Measurements from ENCODE around the gene PNRC2. TPM values are rescaled to one million over a fixed set of nuclear protein-coding genes. Genes with fewer than 3 reads are reported as not detected.
A peak's percentile ranks its signal among the peaks of the same experiment; 100 is the strongest.

The PNRC2 gene
- total and polyA plus RNA-seq, 7 donors = 104 to 223 (median 162) TPM

- Histone ChIP-seq H3K36me3 (no peaks in the 10 kb centered on the region), H3K9me3 (no peaks in the 10 kb centered on the region), H3K27ac (no peak within 1 kb of the TSS), H3K4me1 (peaks cover 0 to 6% (median 0%) of the 10 kb centered on the region in 4 donors), H3K27me3 (peaks cover 0 to 13% (median 0%) of the 10 kb centered on the region in 3 donors), H3K4me3 (no peak within 1 kb of the TSS)
- intact Hi-C loops (cut with DNase I) = no loop called here
- DNase-seq = no peak
- WGBS, 2 donors = 19 to 29% methylated on average over 7 of the region's 7 CpGs
- TF ChIP-seq POLR2A (IDR thresholded peaks at IDR 0.05) (no peak), POLR2AphosphoS5 (IDR thresholded peaks at IDR 0.05) (no peak)
Observed at GRCh38 chr1:23913212-23913880, 46.3 kb upstream of the PNRC2 start, which contains the start of gene CNR2. Gene CNR2 (minus strand): TSS chr1:23913362. CDS start chr1:23875617, 37,745 bp downstream.

DNA sequence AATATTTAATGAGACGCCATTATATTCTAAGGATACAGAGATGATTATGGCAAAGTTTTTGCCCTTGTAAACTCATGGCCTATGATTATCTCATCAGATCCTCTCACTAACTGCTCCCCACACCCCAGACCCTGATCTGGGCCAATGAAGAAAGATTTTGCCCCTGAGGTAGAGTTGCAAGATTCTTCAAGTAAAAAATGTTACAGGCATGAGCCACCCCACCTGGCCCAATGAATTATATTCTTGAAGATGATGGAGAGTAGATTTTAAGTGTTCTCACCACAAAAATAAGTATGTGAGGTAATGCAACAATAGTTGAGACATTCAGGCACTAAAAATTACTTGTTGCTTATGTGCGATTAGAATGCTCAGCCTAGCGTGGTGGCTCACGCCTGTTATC lies 44.7 kb upstream of the PNRC2 start:
- no peak for DNase-seq
- no peaks in the 10 kb centered on the region for H3K9me3 ChIP-seq
- peaks cover 0 to 2% (median 0%) of the 10 kb centered on the region in 3 donors for H3K27me3 ChIP-seq
- H3K27ac ChIP-seq = no peak overlapping the region
- peaks cover 0 to 14% (median 8%) of the 10 kb centered on the region in 4 donors for H3K4me1 ChIP-seq
- TF ChIP-seq CTCF (IDR thresholded peaks at IDR 0.05) = no peak
- no peak for TF ChIP-seq POLR2A (IDR thresholded peaks at IDR 0.05)
- no peak for TF ChIP-seq POLR2AphosphoS5 (IDR thresholded peaks at IDR 0.05)
- TF ChIP-seq EP300 (IDR thresholded peaks at IDR 0.05) = no peak
- intact Hi-C loops (cut with DNase I) = loop anchor here (5.0 kb wide), 1 partner anchor 103 kb away; no protein-coding TSS in a partner anchor
- H3K36me3 ChIP-seq = no peaks in the 10 kb centered on the region
- 94 to 96% methylated on average over 4 of the region's 4 CpGs for WGBS, 2 donors
- no peak overlapping the region for H3K4me3 ChIP-seq

GRCh38 chr1:23915466-23915865 lies 44.2 kb upstream of the PNRC2 start:
- Histone ChIP-seq H3K27ac (no peak overlapping the region), H3K9me3 (no peaks in the 10 kb centered on the region), H3K4me1 (peaks cover 0 to 19% (median 13%) of the 10 kb centered on the region in 4 donors), H3K4me3 (no peak overlapping the region), H3K36me3 (no peaks in the 10 kb centered on the region), H3K27me3 (no peaks in the 10 kb centered on the region)
- TF ChIP-seq POLR2A (IDR thresholded peaks at IDR 0.05) (no peak), EP300 (IDR thresholded peaks at IDR 0.05) (no peak), POLR2AphosphoS5 (IDR thresholded peaks at IDR 0.05) (no peak), CTCF (IDR thresholded peaks at IDR 0.05) (no peak)
- intact Hi-C loops (cut with DNase I) = loop anchor here (5.0 kb wide), 1 partner anchor 103 kb away; no protein-coding TSS in a partner anchor
- WGBS, 2 donors = 95 to 98% methylated on average over 5 of the region's 5 CpGs
- DNase-seq = no peak

GRCh38 chr1:23916209-23917131 lies 43.2 kb upstream of the PNRC2 start:
- Histone ChIP-seq H3K36me3 (no peaks in the 10 kb centered on the region), H3K9me3 (no peaks in the 10 kb centered on the region), H3K27ac (no peak overlapping the region), H3K27me3 (no peaks in the 10 kb centered on the region), H3K4me3 (no peak overlapping the region), H3K4me1 (peaks cover 0 to 26% (median 21%) of the 10 kb centered on the region in 4 donors)
- intact Hi-C loops (cut with DNase I) = loop anchor here (1.0 to 5.0 kb wide), 3 partner anchors 48 to 144 kb away; partner anchors contain the start of gene FUCA1
- TF ChIP-seq POLR2A (IDR thresholded peaks at IDR 0.05) (no peak), CTCF (IDR thresholded peaks at IDR 0.05) (peak in 3 of 4 experiments; percentile 20 to 58 (median 52))
- WGBS, 2 donors = 35 to 40% methylated on average over 12 of the region's 12 CpGs
- peak; percentile 81 for DNase-seq

Measured in sigmoid colon (tissue), 7 donors.